H1 (cell line): ENCODE measurements around the gene AAK1. TPM values are rescaled to one million over a fixed set of nuclear protein-coding genes. Genes with fewer than 3 reads are reported as not detected.

Experiments used
- CTCF ChIA-PET: fragments of 300-600 bp; sonication (Branson Sonifier 250); formaldehyde crosslinking; loops from one replicate; lab custom pipeline; 2021; ENCODE audit not compliant: partially characterized antibody; lab: Charles Lee
- POLR2A ChIA-PET: fragments of 300-600 bp; sonication (Branson Sonifier 250); formaldehyde crosslinking; loops from one replicate; lab custom pipeline; 2021; ENCODE audit warnings: inconsistent platforms; ENCODE audit not compliant: partially characterized antibody; lab: Charles Lee
- DNase-seq, 2 experiments: peaks; one replicate each; pipeline versions ENCODE4 v3.0.0 to v3.0.0-alpha.2; 2010 to 2022; ENCODE audit warnings: low spot score in 2 of 2, low read depth in 1 of 2, mixed read lengths in 1 of 2
- FAIRE-seq: peaks from 2 replicates; lab custom pipeline; 2011; peaks lifted over from hg19 to GRCh38; lab: Jason Lieb, UNC
- H2AFZ ChIP-seq: 2 replicates; pipeline ENCODE4 v1.8.1; 2012; ENCODE audit warnings: low read length, inconsistent platforms
- H2AK5ac ChIP-seq: 2 replicates; pipeline ENCODE4 v1.6.1; 2013; ENCODE audit warnings: low read depth, low read length
- H2BK120ac ChIP-seq: replicated peaks from 2 replicates; pipeline ENCODE3; 2013; ENCODE audit warnings: low read depth, low read length, inconsistent platforms
- H2BK12ac ChIP-seq: 2 replicates; pipeline ENCODE4 v1.6.1; 2013; ENCODE audit warnings: low read depth, low read length
- H2BK15ac ChIP-seq: 2 replicates; pipeline ENCODE4 v1.6.1; 2013; ENCODE audit warnings: low read length
- H2BK20ac ChIP-seq: 2 replicates; pipeline ENCODE4 v1.6.1; 2013; ENCODE audit warnings: low read length
- H2BK5ac ChIP-seq: 2 replicates; pipeline ENCODE4 v1.6.1; 2013; ENCODE audit warnings: low read depth, low read length
- H3K14ac ChIP-seq: 2 replicates; pipeline ENCODE4 v1.6.1; 2013; ENCODE audit warnings: inconsistent platforms; ENCODE audit not compliant: insufficient read length
- H3K18ac ChIP-seq: 2 replicates; pipeline ENCODE4 v1.6.1; 2013; ENCODE audit warnings: low read length; ENCODE audit errors: extremely low read depth
- H3K23ac ChIP-seq: 2 replicates; pipeline ENCODE4 v1.6.1; 2013; ENCODE audit warnings: inconsistent platforms; ENCODE audit not compliant: insufficient read length
- H3K23me2 ChIP-seq: 2 replicates; pipeline ENCODE4 v1.6.1; 2013; ENCODE audit warnings: low read depth, low read length
- H3K27ac ChIP-seq: 2 replicates; pipeline ENCODE4 v1.6.1; 2011; ENCODE audit warnings: low read depth, low read length, inconsistent platforms
- H3K27me3 ChIP-seq, 4 experiments: replicated peaks in 1 of 4; 1 replicate in 1 of 4; 2 replicates in 3 of 4; pipeline versions ENCODE4 v1.6.1 to v1.8.1; 2011 to 2013; ENCODE audit warnings: low read length in 3 of 4, mild to moderate bottlenecking in 3 of 4, inconsistent platforms in 2 of 4, mixed read lengths in 2 of 4, moderate library complexity in 1 of 4; ENCODE audit not compliant: control insufficient read depth in 3 of 4, insufficient read depth in 3 of 4; ENCODE audit errors: extremely low read depth in 1 of 4
- H3K36me3 ChIP-seq, 4 experiments: 2 replicates each; pipeline versions ENCODE4 v1.6.1 to v1.8.1; 2011 to 2013; ENCODE audit warnings: mild to moderate bottlenecking in 4 of 4, low read length in 3 of 4, moderate library complexity in 2 of 4, control low read depth in 1 of 4, inconsistent platforms in 1 of 4; ENCODE audit not compliant: insufficient read depth in 4 of 4, control insufficient read depth in 2 of 4
- H3K4ac ChIP-seq: replicated peaks from 2 replicates; pipeline ENCODE3; 2013; ENCODE audit warnings: low read length, low read depth, mixed read lengths, inconsistent platforms; ENCODE audit not compliant: insufficient read length
- H3K4me1 ChIP-seq, 4 experiments: replicated peaks in 1 of 4; 1 replicate in 1 of 4; 2 replicates in 3 of 4; pipeline versions ENCODE4 v1.6.1 to v1.8.1; 2011 to 2013; ENCODE audit warnings: low read length in 3 of 4, inconsistent platforms in 2 of 4, mixed read lengths in 1 of 4; ENCODE audit not compliant: insufficient read depth in 4 of 4, control insufficient read depth in 3 of 4
- H3K4me2 ChIP-seq, 2 experiments: 2 replicates each; pipeline versions ENCODE4 v1.6.1 to v1.8.1; 2011 to 2013; ENCODE audit warnings: low read depth in 2 of 2, low read length in 2 of 2, control low read depth in 1 of 2, inconsistent platforms in 1 of 2, mild to moderate bottlenecking in 1 of 2; ENCODE audit not compliant: insufficient read depth in 1 of 2
- H3K4me3 ChIP-seq, 4 experiments: fragments of 200-600, 300-600 bp in 1 of 4; sonication (generic), shearing (Covaris generic), sonication (Bioruptor Twin) in 1 of 4; 2 replicates each; pipeline versions ENCODE4 v1.5.1 to v1.8.1; 2011 to 2016; ENCODE audit warnings: low read length in 4 of 4, low read depth in 3 of 4, control low read depth in 2 of 4, inconsistent platforms in 2 of 4, mild to moderate bottlenecking in 2 of 4, mixed read lengths in 1 of 4, moderate library complexity in 1 of 4; ENCODE audit not compliant: insufficient read depth in 2 of 4; ENCODE audit errors: extremely low read depth in 1 of 4
- H3K56ac ChIP-seq: replicated peaks from 2 replicates; pipeline ENCODE3; 2013; ENCODE audit warnings: low read depth, mild to moderate bottlenecking, mixed read lengths, low read length, inconsistent platforms; ENCODE audit not compliant: insufficient read length
- H3K79me1 ChIP-seq: 2 replicates; pipeline ENCODE4 v1.6.1; 2013; ENCODE audit warnings: low read depth, low read length, control low read depth
- H3K79me2 ChIP-seq, 2 experiments: 2 replicates each; pipeline versions ENCODE4 v1.6.1 to v1.8.1; 2012 to 2013; ENCODE audit warnings: low read length in 2 of 2, mild to moderate bottlenecking in 2 of 2, inconsistent platforms in 1 of 2; ENCODE audit not compliant: insufficient read depth in 2 of 2, control insufficient read depth in 1 of 2
- H3K9ac ChIP-seq, 4 experiments: replicated peaks in 1 of 4; 1 replicate in 1 of 4; 2 replicates in 3 of 4; pipeline versions ENCODE4 v1.6.1 to v1.8.1; 2011 to 2013; ENCODE audit warnings: low read depth in 3 of 4, low read length in 3 of 4, control low read depth in 2 of 4, mild to moderate bottlenecking in 2 of 4, moderate library complexity in 2 of 4, inconsistent platforms in 1 of 4; ENCODE audit errors: extremely low read depth in 1 of 4
- H3K9me3 ChIP-seq, 2 experiments: 2 replicates each; pipeline versions ENCODE4 v1.6.1 to v1.8.1; 2012 to 2013; ENCODE audit warnings: mild to moderate bottlenecking in 2 of 2, moderate library complexity in 2 of 2, control low read depth in 1 of 2, inconsistent platforms in 1 of 2, low read depth in 1 of 2, low read length in 1 of 2, mixed read lengths in 1 of 2; ENCODE audit not compliant: insufficient read depth in 2 of 2
- H4K20me1 ChIP-seq, 2 experiments: replicated peaks in 1 of 2; 2 replicates each; pipeline versions ENCODE3 to v1.8.1; 2011 to 2013; ENCODE audit warnings: inconsistent platforms in 2 of 2, low read length in 2 of 2, mild to moderate bottlenecking in 1 of 2; ENCODE audit not compliant: insufficient read depth in 2 of 2, control insufficient read depth in 1 of 2
- H4K5ac ChIP-seq: 2 replicates; pipeline ENCODE4 v1.6.1; 2013; ENCODE audit warnings: low read length, low read depth, mixed read lengths, inconsistent platforms; ENCODE audit not compliant: insufficient read length
- H4K8ac ChIP-seq: 2 replicates; pipeline ENCODE4 v1.8.0; 2013; ENCODE audit warnings: mild to moderate bottlenecking, moderate library complexity, low read length, inconsistent platforms; ENCODE audit not compliant: insufficient read depth; ENCODE audit errors: extremely low read depth
- H4K91ac ChIP-seq: replicated peaks from 2 replicates; pipeline ENCODE3; 2013; ENCODE audit warnings: low read length, mixed read lengths, inconsistent platforms; ENCODE audit not compliant: insufficient read length
- BCL11A ChIP-seq, 2 experiments: IDR thresholded peaks; one replicate each; pipeline ENCODE4 v1.6.1; 2011; ENCODE audit warnings: low read depth in 2 of 2, low read length in 2 of 2, mild to moderate bottlenecking in 2 of 2
- CBX8 ChIP-seq: fragments of 300-800, 300-1000 bp; sonication (generic); IDR thresholded peaks from 2 replicates; pipeline ENCODE4 v1.7.1; 2016; ENCODE audit warnings: low read depth, low read length, borderline replicate concordance
- CEBPB ChIP-seq: IDR thresholded peaks from 2 replicates; pipeline ENCODE4 v1.6.1; 2012; ENCODE audit warnings: low read depth, low read length
- EZH2 ChIP-seq: fragments of 200-600 bp; sonication (generic); IDR thresholded peaks from 2 replicates; pipeline ENCODE4 v1.7.1; 2012; ENCODE audit warnings: low read depth, mild to moderate bottlenecking, moderate library complexity, low read length, inconsistent platforms; ENCODE audit not compliant: severe bottlenecking
- FOSL1 ChIP-seq: IDR thresholded peaks from 2 replicates; pipeline ENCODE4 v1.6.1; 2011; ENCODE audit warnings: mild to moderate bottlenecking, low read depth, low read length, moderate library complexity; ENCODE audit not compliant: insufficient read depth
- POU5F1 ChIP-seq: IDR thresholded peaks from 2 replicates; pipeline ENCODE4 v1.6.1; 2011; ENCODE audit warnings: low read depth, mild to moderate bottlenecking, low read length, moderate library complexity
- ZNF274 ChIP-seq: IDR thresholded peaks from 2 replicates; pipeline ENCODE4 v1.7.0; 2012; ENCODE audit warnings: low read length, borderline replicate concordance; ENCODE audit errors: extremely low read depth
- WGBS, 2 experiments: shearing (Covaris generic) in 1 of 2; methylation state at CpG; one replicate each; pipeline versions ENCODE4 v1.1.6 to v1.1.7; 2013 to 2015; ENCODE audit warnings: low lambda C conversion rate in 2 of 2, mixed read lengths in 2 of 2, inconsistent platforms in 1 of 2, low coverage in 1 of 2, missing lambda C conversion rate in 1 of 2; ENCODE audit not compliant: insufficient replicate concordance in 2 of 2, insufficient coverage in 1 of 2, insufficient read length in 1 of 2; ENCODE audit errors: extremely low coverage in 1 of 2, missing lambda C conversion rate in 1 of 2; 5-methylcytosine and 5-hydroxymethylcytosine counted together
- polyA plus RNA-seq, 7 experiments: library from polyadenylated mRNA; depleted of rRNA in 3 of 7; stranded (reverse) in 5 of 7; unstranded in 2 of 7; fragments of >200 nt in 5 of 7; fragments of 200-250 nt in 2 of 7; gene quantifications; 1 replicate in 5 of 7; 2 replicates in 1 of 7; 4 replicates in 1 of 7; pipeline versions ENCODE4 v1.2.1 to v1.2.3, GENCODE V29; 2011 to 2013; ENCODE audit warnings: missing spikeins in 2 of 7, mixed read lengths in 2 of 7
- total RNA-seq: library from RNA; stranded (reverse); fragmentation: NEBNext Ultra II Directional; extraction: Animal tissue kit (Norgen Biotek cat#: 25700); gene quantifications from 2 replicates; pipeline ENCODE4 v1.2.1, GENCODE V29; 2021

The AAK1 gene
- total and polyA plus RNA-seq, 2 of the 8 experiments (the other 6 are each of a cell fraction or from before 2014, with no cell fraction given): 10.0 to 40.5 TPM

GRCh38 chr2:69477627-69478026 is 165.9 kb downstream of the AAK1 start:
- H2BK12ac ChIP-seq: no peak overlapping the region
- no peaks in the 10 kb centered on the region for H3K79me2 ChIP-seq
- H3K23me2 ChIP-seq: no peaks in the 10 kb centered on the region
- H3K56ac ChIP-seq: no peak overlapping the region
- H3K36me3 ChIP-seq: no peaks in the 10 kb centered on the region
- H4K5ac ChIP-seq: no peak overlapping the region
- no peak overlapping the region for H3K14ac ChIP-seq
- H4K20me1 ChIP-seq: no peaks in the 10 kb centered on the region
- no peak overlapping the region for H2BK20ac ChIP-seq
- H3K27ac ChIP-seq: no peak overlapping the region
- no peak overlapping the region for H3K4me2 ChIP-seq
- CTCF ChIA-PET: interaction anchor here (0.7 to 2.3 kb wide), 4 partner anchors 23 to 102 kb away, joined by 3 to 9 read pairs (median 4); partner anchors contain the start of gene NFU1
- no peak overlapping the region for H3K23ac ChIP-seq
- no peaks in the 10 kb centered on the region for H3K4me1 ChIP-seq
- no peak overlapping the region for H2BK15ac ChIP-seq
- TF ChIP-seq ZNF274: no peak
- no peak for TF ChIP-seq FOSL1
- TF ChIP-seq POU5F1: no peak
- no peak for TF ChIP-seq EZH2
- no peak for TF ChIP-seq CBX8
- no peak for TF ChIP-seq BCL11A (IDR thresholded peaks at IDR 0.05; ENCODE audit: low read depth in 2 of 2, low read length in 2 of 2)
- TF ChIP-seq CEBPB: no peak
- no peak overlapping the region for H3K4me3 ChIP-seq
- no peak overlapping the region for H3K18ac ChIP-seq
- H3K27me3 ChIP-seq: no peaks in the 10 kb centered on the region
- no peaks in the 10 kb centered on the region for H3K9me3 ChIP-seq
- H3K9ac ChIP-seq: no peak overlapping the region
- H3K79me1 ChIP-seq: no peaks in the 10 kb centered on the region
- no peak overlapping the region for H2AFZ ChIP-seq
- WGBS, 2 experiments: 94% methylated on average over 1 of the region's 1 CpG; no CpG with 5 or more reads in 1 of the 2 experiments
- FAIRE-seq: no peak
- no peak overlapping the region for H2BK5ac ChIP-seq
- H2BK120ac ChIP-seq: no peak overlapping the region
- no peak overlapping the region for H4K91ac ChIP-seq
- H2AK5ac ChIP-seq: no peak overlapping the region
- no peak overlapping the region for H4K8ac ChIP-seq
- DNase-seq: no peak
- no peak overlapping the region for H3K4ac ChIP-seq
- POLR2A ChIA-PET: no interaction called here
